Measurements from ENCODE around the gene NCKAP5. TPM values are rescaled to one million over a fixed set of nuclear protein-coding genes. Genes with fewer than 3 reads are reported as not detected.
"Not testable (repeated sequence)": the region's sequence is repeated elsewhere in the genome, so short reads cannot be mapped to it uniquely, and the experiment has no call there.

NCKAP5 gene
- total RNA-seq, 1 donor from 2014 or later, result 27.9 TPM

- H3K36me3 Mint-ChIP-seq (ENCODE audit: low read depth), result peaks cover 3% of the 10 kb centered on the region
- H3K4me3 Mint-ChIP-seq, result no peak overlapping the region
- H3K4me1 Mint-ChIP-seq, result peaks cover 5% of the 10 kb centered on the region
- H3K27me3 Mint-ChIP-seq (ENCODE audit: low read depth), result no peaks in the 10 kb centered on the region
- no peak overlapping the region for H3K27ac Mint-ChIP-seq (ENCODE audit: unreplicated experiment)
- TF ChIP-seq CTCF (conservative IDR thresholded peaks at IDR 0.05), result no peak
- no peak for DNase-seq (ENCODE audit: low read depth, low spot score)
- no peaks in the 10 kb centered on the region for H3K9me3 Mint-ChIP-seq
Observed at GRCh38 chr2:132715386-132716351, 852.6 kb downstream of the NCKAP5 start.

GRCh38 chr2:132703396-132703795 lies 864.9 kb downstream of the NCKAP5 start:
- no peaks in the 10 kb centered on the region for H3K27me3 Mint-ChIP-seq (ENCODE audit: low read depth)
- DNase-seq (ENCODE audit: low read depth, low spot score), result no peak
- peaks cover 7% of the 10 kb centered on the region for H3K36me3 Mint-ChIP-seq (ENCODE audit: low read depth)
- H3K27ac Mint-ChIP-seq (ENCODE audit: unreplicated experiment), result no peak overlapping the region
- no peak for TF ChIP-seq CTCF (conservative IDR thresholded peaks at IDR 0.05)
- no peaks in the 10 kb centered on the region for H3K9me3 Mint-ChIP-seq
- no peak overlapping the region for H3K4me3 Mint-ChIP-seq
- peaks cover under 1% of the 10 kb centered on the region for H3K4me1 Mint-ChIP-seq

GRCh38 chr2:132701810-132702209 lies 866.5 kb downstream of the NCKAP5 start:
- Mint-ChIP-seq H3K27ac (ENCODE audit: unreplicated experiment) (no peak overlapping the region), H3K9me3 (no peaks in the 10 kb centered on the region), H3K4me1 (peaks cover 17% of the 10 kb centered on the region), H3K4me3 (no peak overlapping the region), H3K36me3 (ENCODE audit: low read depth) (peaks cover 4% of the 10 kb centered on the region), H3K27me3 (ENCODE audit: low read depth) (no peaks in the 10 kb centered on the region)
- DNase-seq (ENCODE audit: low read depth, low spot score), result no peak
- TF ChIP-seq CTCF (conservative IDR thresholded peaks at IDR 0.05), result no peak

GRCh38 chr2:132699802-132700201 lies 868.5 kb downstream of the NCKAP5 start:
- not testable (repeated sequence) for H3K27me3 Mint-ChIP-seq (ENCODE audit: low read depth); H3K4me3 Mint-ChIP-seq; H3K36me3 Mint-ChIP-seq (ENCODE audit: low read depth); H3K27ac Mint-ChIP-seq (ENCODE audit: unreplicated experiment); H3K9me3 Mint-ChIP-seq; DNase-seq (ENCODE audit: low read depth, low spot score)
- H3K4me1 Mint-ChIP-seq, result peaks cover 27% of the 10 kb centered on the region

- H3K27me3 Mint-ChIP-seq (ENCODE audit: low read depth); H3K4me3 Mint-ChIP-seq; H3K27ac Mint-ChIP-seq (ENCODE audit: unreplicated experiment); H3K36me3 Mint-ChIP-seq (ENCODE audit: low read depth); DNase-seq (ENCODE audit: low read depth, low spot score); H3K9me3 Mint-ChIP-seq: not testable (repeated sequence)
- peaks cover 27% of the 10 kb centered on the region for H3K4me1 Mint-ChIP-seq
Observed at GRCh38 chr2:132698347-132698746, 869.9 kb downstream of the NCKAP5 start.

GRCh38 chr2:132697556-132698205 lies 870.6 kb downstream of the NCKAP5 start:
- Mint-ChIP-seq H3K9me3 (no peaks in the 10 kb centered on the region), H3K27ac (ENCODE audit: unreplicated experiment) (no peak overlapping the region), H3K4me3 (peak overlapping the region; percentile 8), H3K36me3 (ENCODE audit: low read depth) (peaks cover 12% of the 10 kb centered on the region), H3K4me1 (peaks cover 27% of the 10 kb centered on the region), H3K27me3 (ENCODE audit: low read depth) (no peaks in the 10 kb centered on the region)
- no peak for TF ChIP-seq CTCF (conservative IDR thresholded peaks at IDR 0.05)
- DNase-seq (ENCODE audit: low read depth, low spot score), result no peak

Measured in neural crest cell (in vitro differentiated cells).